ENCODE data around the gene TM9SF1.

DNA sequence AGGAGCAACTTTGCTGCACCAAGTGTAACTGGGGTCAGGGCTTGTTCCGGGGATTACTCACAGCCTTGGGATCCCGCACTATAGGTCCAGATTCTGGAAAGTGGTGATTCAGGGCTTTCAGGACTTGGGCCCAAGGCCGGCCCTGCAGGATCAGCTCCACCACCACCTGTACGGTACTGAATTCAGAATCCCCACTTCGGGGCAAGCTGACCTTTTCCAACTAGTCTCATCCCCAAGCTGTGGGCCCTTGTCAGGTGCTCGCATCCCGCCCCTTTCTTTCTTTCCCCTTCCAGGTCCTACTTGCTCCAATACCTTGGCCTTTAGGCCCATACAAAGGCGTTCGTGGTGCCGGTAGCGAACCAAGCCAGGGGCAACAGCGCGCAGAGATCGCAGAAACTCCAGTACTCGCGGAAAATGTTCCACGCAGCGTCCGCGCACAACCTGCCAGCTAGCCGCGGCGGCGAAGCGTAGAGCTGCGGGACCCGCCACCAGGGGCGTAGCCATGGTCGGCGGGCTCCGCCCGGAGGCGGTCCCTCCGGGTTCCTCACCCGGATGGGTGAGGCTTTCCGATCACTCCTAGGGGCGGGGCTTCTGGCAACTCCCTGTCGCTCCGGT, 46.7 kb upstream of the TM9SF1 start:
- TF ChIP-seq, protein P1, sequence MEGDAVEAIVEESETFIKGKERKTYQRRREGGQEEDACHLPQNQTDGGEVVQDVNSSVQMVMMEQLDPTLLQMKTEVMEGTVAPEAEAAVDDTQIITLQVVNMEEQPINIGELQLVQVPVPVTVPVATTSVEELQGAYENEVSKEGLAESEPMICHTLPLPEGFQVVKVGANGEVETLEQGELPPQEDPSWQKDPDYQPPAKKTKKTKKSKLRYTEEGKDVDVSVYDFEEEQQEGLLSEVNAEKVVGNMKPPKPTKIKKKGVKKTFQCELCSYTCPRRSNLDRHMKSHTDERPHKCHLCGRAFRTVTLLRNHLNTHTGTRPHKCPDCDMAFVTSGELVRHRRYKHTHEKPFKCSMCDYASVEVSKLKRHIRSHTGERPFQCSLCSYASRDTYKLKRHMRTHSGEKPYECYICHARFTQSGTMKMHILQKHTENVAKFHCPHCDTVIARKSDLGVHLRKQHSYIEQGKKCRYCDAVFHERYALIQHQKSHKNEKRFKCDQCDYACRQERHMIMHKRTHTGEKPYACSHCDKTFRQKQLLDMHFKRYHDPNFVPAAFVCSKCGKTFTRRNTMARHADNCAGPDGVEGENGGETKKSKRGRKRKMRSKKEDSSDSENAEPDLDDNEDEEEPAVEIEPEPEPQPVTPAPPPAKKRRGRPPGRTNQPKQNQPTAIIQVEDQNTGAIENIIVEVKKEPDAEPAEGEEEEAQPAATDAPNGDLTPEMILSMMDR (IDR thresholded peaks at IDR 0.05), result peak; percentile 23
- TF ChIP-seq EZH2 (IDR thresholded peaks at IDR 0.05; ENCODE audit: borderline replicate concordance, insufficient read depth, low read depth, low read length, poor library complexity, severe bottlenecking), result no peak
